BLaER1 treated with 17β-estradiol and CSF1 and Interleukin-3, amounts not matched to agents 10 nM and 100 nM (cell line): ENCODE data around the gene PLA2G6.

Source experiments
- H3K27ac ChIP-seq, 11 experiments: shearing (Covaris generic); formaldehyde crosslinking; 2 replicates each; pipeline ENCODE4 v1.8.1; 2022
- H3K27me3 ChIP-seq, 11 experiments: shearing (Covaris generic); formaldehyde crosslinking; 2 replicates each; pipeline ENCODE4 v1.8.1; 2022
- H3K36me3 ChIP-seq, 11 experiments: shearing (Covaris generic); formaldehyde crosslinking; 2 replicates each; pipeline ENCODE4 v1.8.1; 2022
- H3K4me1 ChIP-seq, 10 experiments: shearing (Covaris generic); formaldehyde crosslinking; 2 replicates each; pipeline ENCODE4 v1.8.1; 2022
- H3K4me2 ChIP-seq, 11 experiments: shearing (Covaris generic); formaldehyde crosslinking; 2 replicates each; pipeline ENCODE4 v1.8.1; 2022
- H3K4me3 ChIP-seq, 10 experiments: shearing (Covaris generic); formaldehyde crosslinking; 2 replicates each; pipeline ENCODE4 v1.8.1; 2022
- H3K9ac ChIP-seq, 11 experiments: shearing (Covaris generic); formaldehyde crosslinking; 2 replicates each; pipeline ENCODE4 v1.8.1; 2022
- H3K9me3 ChIP-seq, 11 experiments: shearing (Covaris generic); formaldehyde crosslinking; replicated peaks in 1 of 11; 2 replicates each; pipeline ENCODE4 v1.8.1; 2022
- H4K20me1 ChIP-seq, 11 experiments: shearing (Covaris generic); formaldehyde crosslinking; 2 replicates each; pipeline ENCODE4 v1.8.1; 2022
- Cebpa-rat ChIP-seq, 11 experiments: shearing (Covaris generic); IDR thresholded peaks; 2 replicates each; pipeline ENCODE4 v1.8.1; 2022

PLA2G6 gene

DNA sequence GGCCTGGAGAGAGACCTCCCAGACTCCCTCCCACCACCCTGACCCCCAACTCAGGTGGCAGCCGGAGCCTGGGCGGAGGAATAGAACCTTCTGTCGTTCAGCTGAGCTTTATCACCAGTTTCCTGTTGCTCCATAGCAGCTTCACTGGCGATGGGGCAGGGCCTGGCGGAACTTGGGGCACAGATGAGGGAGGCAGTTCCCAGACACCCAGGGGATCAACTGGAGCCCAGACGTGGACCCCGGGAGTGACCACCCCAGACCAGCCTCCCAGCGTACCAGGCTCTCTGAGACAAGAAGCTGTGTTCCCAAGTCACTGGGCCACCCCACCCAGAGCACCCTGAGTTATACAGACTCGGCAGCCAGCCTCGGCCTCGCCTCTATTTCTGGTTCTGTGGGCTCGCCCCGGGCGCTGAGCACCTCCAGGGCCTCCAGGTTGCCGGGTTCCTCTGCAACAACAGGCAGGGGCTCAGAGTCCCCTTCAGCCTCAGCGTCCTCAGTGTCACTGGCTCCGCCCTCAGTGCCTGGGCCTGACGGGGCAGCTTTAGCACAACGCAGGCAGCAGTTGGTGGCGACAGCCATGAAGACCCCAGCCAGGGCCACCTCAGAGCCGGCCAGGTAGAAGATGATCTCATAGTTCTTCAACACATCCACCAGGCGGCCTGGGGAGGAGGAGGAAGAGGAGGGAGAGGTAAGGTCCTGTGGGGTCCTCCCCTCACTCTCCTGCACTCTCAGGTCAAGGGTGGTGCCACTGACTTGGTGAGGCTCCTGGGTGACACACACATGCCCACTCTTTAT, 103.4 kb downstream of the PLA2G6 start:
- Histone ChIP-seq H3K4me3 (no peak overlapping the region), H3K9me3 (no peaks in the 10 kb centered on the region), H3K4me1 (peaks cover 18 to 93% (median 66%) of the 10 kb centered on the region in 10 experiments; a peak in 18 of 20 replicates), H3K4me2 (peak overlapping the region in 8 of 11 experiments; percentile 3 to 55 (median 36); a peak in 13 of 22 replicates), H3K36me3 (no peaks in the 10 kb centered on the region), H4K20me1 (peaks cover 0 to 32% (median 0%) of the 10 kb centered on the region in 11 experiments; a peak in 3 of 22 replicates), H3K9ac (no peak overlapping the region), H3K27me3 (peaks cover 41 to 44% (median 43%) of the 10 kb centered on the region in 11 experiments), H3K27ac (no peak overlapping the region)
- TF ChIP-seq Cebpa-rat (IDR thresholded peaks at IDR 0.05), result no peak

DNA sequence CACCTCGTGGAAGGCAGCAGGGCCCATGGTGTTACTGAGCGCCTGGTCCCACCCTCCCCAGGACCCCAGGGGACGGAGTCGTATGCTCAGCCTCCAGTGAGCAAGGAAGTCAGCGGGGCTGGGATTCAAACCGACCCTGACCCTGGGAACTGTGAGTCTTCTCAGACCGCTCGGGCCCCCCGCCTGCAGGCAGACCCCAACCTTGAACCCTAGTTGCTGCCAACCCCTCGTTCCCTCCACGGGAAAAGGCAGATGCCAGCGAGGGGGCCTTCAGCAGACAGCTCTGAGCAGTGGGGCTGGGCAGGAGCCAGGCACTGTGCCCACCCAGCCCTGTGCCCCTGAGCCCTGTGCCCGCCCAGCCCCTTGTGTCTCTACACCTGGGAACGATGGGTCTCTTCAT, 104.0 kb downstream of the PLA2G6 start:
- no peaks in the 10 kb centered on the region; a peak in 1 of 22 replicates for H3K36me3 ChIP-seq
- H3K27ac ChIP-seq, result no peak overlapping the region
- no peak overlapping the region for H3K9ac ChIP-seq
- H3K9me3 ChIP-seq, result no peaks in the 10 kb centered on the region
- H3K4me3 ChIP-seq, result no peak overlapping the region
- H3K4me2 ChIP-seq, result peak overlapping the region in 8 of 11 experiments; percentile 3 to 55 (median 30); a peak in 11 of 22 replicates
- H3K27me3 ChIP-seq, result peaks cover 34 to 38% (median 36%) of the 10 kb centered on the region in 11 experiments
- H3K4me1 ChIP-seq, result peaks cover 18 to 94% (median 67%) of the 10 kb centered on the region in 10 experiments; a peak in 18 of 20 replicates
- TF ChIP-seq Cebpa-rat (IDR thresholded peaks at IDR 0.05), result no peak
- H4K20me1 ChIP-seq, result peaks cover 0 to 32% (median 0%) of the 10 kb centered on the region in 11 experiments; a peak in 3 of 22 replicates

DNA sequence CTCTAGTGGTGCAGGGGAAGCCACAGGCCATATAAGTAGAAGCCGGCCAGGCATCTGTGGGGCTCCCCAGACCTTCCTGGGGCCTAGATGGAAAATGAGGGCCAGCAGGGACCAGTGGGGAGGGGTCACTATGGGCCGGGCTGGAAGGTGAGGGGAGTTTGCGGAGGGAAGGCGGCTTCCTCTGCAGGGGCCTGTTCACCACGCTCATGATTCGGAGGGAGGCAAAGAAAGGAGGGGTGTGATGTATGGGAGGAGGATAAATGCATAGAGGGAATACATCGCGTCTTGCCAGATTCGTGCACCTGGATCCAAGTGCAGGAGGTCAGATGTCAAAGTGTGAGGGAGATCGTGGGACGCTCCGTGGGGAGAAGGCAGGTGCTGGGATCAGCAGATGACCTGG, 104.5 kb downstream of the PLA2G6 start:
- no peak overlapping the region for H3K27ac ChIP-seq
- H3K27me3 ChIP-seq, result peaks cover 29 to 33% (median 31%) of the 10 kb centered on the region in 11 experiments
- H3K36me3 ChIP-seq, result no peaks in the 10 kb centered on the region; a peak in 1 of 22 replicates
- peaks cover 0 to 28% (median 0%) of the 10 kb centered on the region in 11 experiments; a peak in 3 of 22 replicates for H4K20me1 ChIP-seq
- no peak for TF ChIP-seq Cebpa-rat (IDR thresholded peaks at IDR 0.05)
- H3K4me1 ChIP-seq, result peaks cover 13 to 94% (median 67%) of the 10 kb centered on the region in 10 experiments; a peak in 19 of 20 replicates
- no peaks in the 10 kb centered on the region for H3K9me3 ChIP-seq
- peak overlapping the region in 6 of 11 experiments; percentile 11 to 55 (median 37); a peak in 5 of 22 replicates for H3K4me2 ChIP-seq
- H3K9ac ChIP-seq, result no peak overlapping the region
- H3K4me3 ChIP-seq, result no peak overlapping the region

DNA sequence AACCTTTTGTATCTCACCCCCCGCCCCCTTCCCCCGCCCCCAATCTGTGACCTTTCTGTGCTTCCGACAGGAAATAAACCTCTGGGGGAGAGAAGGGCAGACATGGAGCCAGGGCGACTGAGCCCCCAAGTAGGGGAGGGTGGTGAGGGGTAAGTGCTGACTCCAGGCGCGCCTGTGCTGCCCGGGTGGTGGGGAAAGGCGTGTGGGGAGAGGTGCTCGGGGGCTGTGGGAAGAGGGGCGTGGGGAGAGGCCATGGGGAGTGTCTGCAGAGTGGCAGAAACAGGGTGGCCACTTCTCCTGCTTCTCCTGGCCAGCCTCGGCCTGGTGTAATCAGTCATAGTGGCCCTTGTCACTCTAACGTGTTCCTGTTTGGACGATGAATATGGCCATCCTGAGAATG, 105.7 kb downstream of the PLA2G6 start:
- Histone ChIP-seq H3K36me3 (no peaks in the 10 kb centered on the region; a peak in 1 of 22 replicates), H4K20me1 (peaks cover 0 to 16% (median 0%) of the 10 kb centered on the region in 11 experiments; a peak in 2 of 22 replicates), H3K9ac (no peak overlapping the region), H3K4me3 (no peak overlapping the region), H3K4me2 (peak overlapping the region in 7 of 11 experiments; percentile 18 to 56 (median 25); a peak in 8 of 22 replicates), H3K9me3 (no peaks in the 10 kb centered on the region), H3K27ac (no peak overlapping the region), H3K4me1 (peaks cover 2 to 94% (median 67%) of the 10 kb centered on the region in 10 experiments), H3K27me3 (peaks cover 18 to 21% (median 20%) of the 10 kb centered on the region in 11 experiments)
- no peak for TF ChIP-seq Cebpa-rat (IDR thresholded peaks at IDR 0.05)

DNA sequence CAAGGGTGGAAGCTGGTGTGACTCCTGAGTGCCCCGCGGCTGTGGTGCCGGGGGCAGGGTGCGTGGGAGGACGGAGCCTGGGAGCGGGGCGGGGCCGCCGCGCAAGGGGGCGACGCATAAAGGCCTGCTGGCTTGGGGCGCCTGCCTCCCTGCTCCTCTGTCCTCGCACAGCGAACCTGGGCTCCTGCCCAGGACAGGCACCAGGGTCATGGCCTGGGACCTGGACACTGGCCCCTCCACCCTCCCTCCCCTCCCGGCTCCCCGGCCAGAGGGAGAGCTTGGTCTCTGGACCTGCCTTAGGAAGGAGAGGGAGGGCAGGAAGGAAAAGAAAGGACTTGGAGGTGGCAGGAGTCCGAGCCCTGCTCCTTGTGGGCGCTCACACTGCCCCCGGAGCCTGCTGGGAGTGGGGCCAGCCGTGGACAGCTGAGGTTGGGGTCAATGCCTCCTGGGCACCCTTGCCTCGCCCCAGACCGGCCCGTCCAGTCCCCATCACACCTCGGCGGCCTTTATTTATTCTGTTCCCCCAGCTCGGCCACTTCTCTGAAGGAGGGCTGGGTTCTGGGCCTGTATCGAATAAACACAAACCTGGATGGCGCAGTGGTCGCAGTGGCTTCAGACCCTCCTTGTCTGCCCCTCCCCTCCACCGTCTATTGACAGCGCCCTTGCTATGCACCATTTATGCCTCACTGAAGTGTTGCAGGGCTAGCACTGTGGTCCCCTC, 106.4 kb downstream of the PLA2G6 start:
- Histone ChIP-seq H4K20me1 (peaks cover 0 to 10% (median 0%) of the 10 kb centered on the region in 11 experiments; a peak in 1 of 22 replicates), H3K27ac (no peak overlapping the region; a peak in 1 of 22 replicates), H3K4me2 (peak overlapping the region in 7 of 11 experiments; percentile 3 to 51 (median 32); a peak in 10 of 22 replicates), H3K27me3 (peaks cover 11 to 20% (median 14%) of the 10 kb centered on the region in 11 experiments), H3K9me3 (no peaks in the 10 kb centered on the region), H3K4me3 (no peak overlapping the region), H3K4me1 (peaks cover 6 to 97% (median 72%) of the 10 kb centered on the region in 10 experiments), H3K36me3 (no peaks in the 10 kb centered on the region; a peak in 1 of 22 replicates), H3K9ac (peak overlapping the region in 4 of 11 experiments; percentile 3 to 50 (median 14); a peak in 1 of 22 replicates)
- TF ChIP-seq Cebpa-rat (IDR thresholded peaks at IDR 0.05), result no peak

DNA sequence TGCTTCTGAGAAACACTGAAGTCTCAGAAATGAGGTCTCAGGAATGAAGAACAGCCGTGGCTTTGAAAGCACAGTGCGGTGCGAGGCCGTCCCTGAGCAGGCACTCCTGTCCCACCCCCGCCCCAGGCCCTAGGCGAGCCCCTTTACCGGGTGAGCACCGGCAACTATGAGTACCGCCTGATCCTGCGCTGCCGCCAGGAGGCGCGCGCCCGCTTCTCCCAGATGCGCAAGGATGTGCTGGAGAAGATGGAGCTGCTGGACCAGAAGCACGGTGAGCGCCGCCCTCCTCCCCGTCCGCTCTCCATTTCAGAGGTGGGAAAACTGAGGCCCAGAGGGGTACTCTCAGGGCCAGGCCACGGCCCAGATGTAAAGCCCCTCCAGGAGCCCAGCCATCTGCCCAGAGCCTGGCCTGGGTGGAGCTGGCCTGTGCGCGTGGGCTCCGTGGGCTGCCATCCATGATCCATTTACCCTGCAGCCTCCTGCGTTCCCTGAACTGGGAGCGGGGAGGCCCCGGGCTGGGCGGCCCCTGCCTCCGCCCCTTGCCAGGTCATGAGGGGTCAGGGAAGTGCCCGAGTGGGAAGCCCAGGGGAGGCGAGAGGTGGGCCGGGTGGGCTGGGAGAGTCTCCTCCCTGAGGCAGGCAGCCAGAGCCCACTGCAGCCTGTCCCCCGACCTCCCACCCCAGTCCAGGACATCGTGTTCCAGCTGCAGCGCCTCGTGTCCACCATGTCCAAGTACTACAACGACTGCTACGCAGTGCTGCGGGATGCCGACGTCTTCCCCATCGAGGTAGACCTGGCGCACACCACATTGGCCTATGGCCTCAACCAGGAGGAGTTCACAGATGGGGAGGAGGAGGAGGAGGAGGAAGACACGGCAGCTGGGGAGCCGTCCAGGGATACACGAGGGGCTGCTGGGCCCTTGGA, 107.2 kb downstream of the PLA2G6 start:
- H3K4me3 ChIP-seq, result no peak overlapping the region
- H3K4me1 ChIP-seq, result peaks cover 14 to 99% (median 80%) of the 10 kb centered on the region in 10 experiments
- peaks cover 3 to 15% (median 5%) of the 10 kb centered on the region in 11 experiments; a peak in 20 of 22 replicates for H3K27me3 ChIP-seq
- 0 out of 22 replicates have a peak overlapping the region, but pooled peaks of 1 of the 11 experiments have one; percentile 3 for H3K9ac ChIP-seq
- 0 out of 22 replicates have a peak, but pooled peaks cover 0 to 10% (median 0%) of the 10 kb centered on the region in 11 experiments for H4K20me1 ChIP-seq
- H3K4me2 ChIP-seq, result peak overlapping the region in 6 of 11 experiments; percentile 20 to 100 (median 45); a peak in 9 of 22 replicates
- TF ChIP-seq Cebpa-rat (IDR thresholded peaks at IDR 0.05), result no peak
- H3K36me3 ChIP-seq, result no peaks in the 10 kb centered on the region; a peak in 1 of 22 replicates
- H3K27ac ChIP-seq, result no peak overlapping the region
- H3K9me3 ChIP-seq, result no peaks in the 10 kb centered on the region

DNA sequence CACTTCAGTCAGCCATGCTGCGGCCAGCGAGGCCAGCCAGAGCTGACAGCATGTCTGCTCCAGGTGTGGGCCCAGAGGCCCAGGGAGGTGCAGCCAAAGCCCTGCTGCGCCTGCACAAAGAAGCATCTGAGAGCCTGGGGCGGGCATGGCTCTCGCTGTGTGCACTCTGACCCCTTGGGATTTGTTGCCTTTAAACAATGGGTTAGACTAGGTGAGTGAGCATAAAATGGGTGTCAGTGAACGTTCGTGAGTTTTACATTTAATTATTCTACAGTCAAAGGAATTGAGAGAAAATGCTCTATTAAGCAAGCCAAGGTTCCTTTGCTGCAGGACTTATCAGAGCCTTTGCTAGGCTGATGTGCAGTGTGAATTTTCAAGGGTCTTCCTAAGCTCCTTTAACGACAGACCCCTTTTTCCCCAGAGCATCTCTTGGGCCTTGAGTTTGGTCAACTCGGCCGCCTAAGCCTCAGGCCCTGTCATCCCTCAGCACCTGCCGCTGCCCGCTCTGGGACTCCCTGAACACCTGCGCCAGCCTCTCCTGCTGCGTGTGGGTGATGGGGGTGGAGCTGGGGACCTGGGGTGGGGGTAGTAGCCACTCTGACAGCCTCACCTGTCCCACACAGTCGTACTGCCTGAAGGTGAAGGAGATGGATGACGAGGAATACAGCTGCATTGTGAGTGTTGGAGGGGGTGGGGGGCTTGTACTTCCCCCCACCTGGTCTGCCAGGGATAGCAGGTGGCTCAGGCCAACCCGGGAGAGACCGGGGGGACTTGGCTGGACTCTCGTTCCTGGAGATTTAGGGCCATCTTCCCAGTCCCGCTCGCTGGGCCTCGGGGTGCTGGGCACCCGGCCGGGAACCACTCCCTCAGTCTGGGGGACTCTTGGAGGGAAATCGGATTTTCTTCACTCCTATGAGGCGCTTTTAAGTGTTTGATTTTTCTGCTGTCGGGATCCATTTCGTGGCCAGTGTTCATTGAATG, 108.2 kb downstream of the PLA2G6 start:
- no peaks in the 10 kb centered on the region; a peak in 1 of 22 replicates for H3K36me3 ChIP-seq
- peak overlapping the region in 2 of 11 experiments; percentile 0 to 22; a peak in 1 of 22 replicates for H3K9ac ChIP-seq
- no peak overlapping the region for H3K4me3 ChIP-seq
- H3K27me3 ChIP-seq, result peaks cover 0 to 12% (median 0%) of the 10 kb centered on the region in 11 experiments; a peak in 1 of 22 replicates
- H3K27ac ChIP-seq, result no peak overlapping the region
- H3K4me2 ChIP-seq, result peak overlapping the region in 8 of 11 experiments; percentile 13 to 100 (median 95); a peak in 15 of 22 replicates
- no peak for TF ChIP-seq Cebpa-rat (IDR thresholded peaks at IDR 0.05)
- 0 out of 22 replicates have a peak, but pooled peaks cover 0 to 7% (median 0%) of the 10 kb centered on the region in 11 experiments for H4K20me1 ChIP-seq
- no peaks in the 10 kb centered on the region for H3K9me3 ChIP-seq
- peaks cover 24 to 96% (median 83%) of the 10 kb centered on the region in 10 experiments for H3K4me1 ChIP-seq
